HL-60 (cell line): ENCODE results near the gene ST6GALNAC2.

Source experiments
- CTCF ChIP-seq: IDR thresholded peaks from one replicate; pipeline ENCODE4 v1.5.1; 2011; ENCODE audit warnings: low read length, control low read depth, inconsistent platforms; ENCODE audit not compliant: insufficient read depth
- GABPA ChIP-seq: IDR thresholded peaks from 2 replicates; pipeline ENCODE4 v1.6.1; 2012; ENCODE audit warnings: low read depth
- POLR2AphosphoS5 ChIP-seq: IDR thresholded peaks from 2 replicates; pipeline ENCODE4 v1.6.1; 2012; ENCODE audit warnings: low read depth

GRCh38 chr17:76534831-76535732 lies 50.6 kb downstream of the ST6GALNAC2 start:
- no peak for TF ChIP-seq GABPA
- TF ChIP-seq CTCF: no peak
- TF ChIP-seq POLR2AphosphoS5: no peak
